Panc1 (cell line): ENCODE results near the gene ESYT2.

Experiments
- TF ChIP-seq, protein P1 (sequence below), 2 experiments: IDR thresholded peaks; 2 replicates each; pipeline ENCODE4 v1.6.1; 2011 to 2012; ENCODE audit warnings: low read depth in 2 of 2, control low read depth in 1 of 2, low read length in 1 of 2, mild to moderate bottlenecking in 1 of 2, moderate library complexity in 1 of 2; ENCODE audit not compliant: insufficient read depth in 1 of 2
- TF ChIP-seq, protein P2 (sequence below): fragments of 450-650 bp; IDR thresholded peaks from 2 replicates; pipeline ENCODE4 v1.5.1; 2017; ENCODE audit warnings: mild to moderate bottlenecking

DNA sequence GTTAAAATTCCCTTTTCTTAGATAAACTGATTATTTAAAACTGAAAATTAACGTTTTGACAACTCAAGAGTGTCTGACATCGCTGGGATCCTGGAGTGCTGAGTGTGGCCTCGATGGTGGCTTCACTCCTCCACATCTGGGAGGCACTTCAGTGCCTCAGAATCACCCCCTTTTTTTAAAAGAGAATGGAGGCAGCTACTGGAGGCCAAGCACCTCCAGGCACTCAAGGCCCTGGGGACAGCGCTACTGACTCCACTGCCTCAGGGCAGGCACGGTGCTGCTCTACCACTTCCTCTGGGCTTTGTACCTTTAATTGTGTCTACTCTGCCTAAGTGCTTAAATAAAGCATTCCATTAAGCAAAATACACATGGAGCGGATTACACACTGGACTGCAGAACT is 97.5 kb downstream of the ESYT2 start:
- TF ChIP-seq, protein P1, sequence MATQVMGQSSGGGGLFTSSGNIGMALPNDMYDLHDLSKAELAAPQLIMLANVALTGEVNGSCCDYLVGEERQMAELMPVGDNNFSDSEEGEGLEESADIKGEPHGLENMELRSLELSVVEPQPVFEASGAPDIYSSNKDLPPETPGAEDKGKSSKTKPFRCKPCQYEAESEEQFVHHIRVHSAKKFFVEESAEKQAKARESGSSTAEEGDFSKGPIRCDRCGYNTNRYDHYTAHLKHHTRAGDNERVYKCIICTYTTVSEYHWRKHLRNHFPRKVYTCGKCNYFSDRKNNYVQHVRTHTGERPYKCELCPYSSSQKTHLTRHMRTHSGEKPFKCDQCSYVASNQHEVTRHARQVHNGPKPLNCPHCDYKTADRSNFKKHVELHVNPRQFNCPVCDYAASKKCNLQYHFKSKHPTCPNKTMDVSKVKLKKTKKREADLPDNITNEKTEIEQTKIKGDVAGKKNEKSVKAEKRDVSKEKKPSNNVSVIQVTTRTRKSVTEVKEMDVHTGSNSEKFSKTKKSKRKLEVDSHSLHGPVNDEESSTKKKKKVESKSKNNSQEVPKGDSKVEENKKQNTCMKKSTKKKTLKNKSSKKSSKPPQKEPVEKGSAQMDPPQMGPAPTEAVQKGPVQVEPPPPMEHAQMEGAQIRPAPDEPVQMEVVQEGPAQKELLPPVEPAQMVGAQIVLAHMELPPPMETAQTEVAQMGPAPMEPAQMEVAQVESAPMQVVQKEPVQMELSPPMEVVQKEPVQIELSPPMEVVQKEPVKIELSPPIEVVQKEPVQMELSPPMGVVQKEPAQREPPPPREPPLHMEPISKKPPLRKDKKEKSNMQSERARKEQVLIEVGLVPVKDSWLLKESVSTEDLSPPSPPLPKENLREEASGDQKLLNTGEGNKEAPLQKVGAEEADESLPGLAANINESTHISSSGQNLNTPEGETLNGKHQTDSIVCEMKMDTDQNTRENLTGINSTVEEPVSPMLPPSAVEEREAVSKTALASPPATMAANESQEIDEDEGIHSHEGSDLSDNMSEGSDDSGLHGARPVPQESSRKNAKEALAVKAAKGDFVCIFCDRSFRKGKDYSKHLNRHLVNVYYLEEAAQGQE (IDR thresholded peaks at IDR 0.05; ENCODE audit: insufficient read depth in 1 of 2, low read depth in 2 of 2, low read length in 1 of 2) = no peak
- TF ChIP-seq, protein P2, sequence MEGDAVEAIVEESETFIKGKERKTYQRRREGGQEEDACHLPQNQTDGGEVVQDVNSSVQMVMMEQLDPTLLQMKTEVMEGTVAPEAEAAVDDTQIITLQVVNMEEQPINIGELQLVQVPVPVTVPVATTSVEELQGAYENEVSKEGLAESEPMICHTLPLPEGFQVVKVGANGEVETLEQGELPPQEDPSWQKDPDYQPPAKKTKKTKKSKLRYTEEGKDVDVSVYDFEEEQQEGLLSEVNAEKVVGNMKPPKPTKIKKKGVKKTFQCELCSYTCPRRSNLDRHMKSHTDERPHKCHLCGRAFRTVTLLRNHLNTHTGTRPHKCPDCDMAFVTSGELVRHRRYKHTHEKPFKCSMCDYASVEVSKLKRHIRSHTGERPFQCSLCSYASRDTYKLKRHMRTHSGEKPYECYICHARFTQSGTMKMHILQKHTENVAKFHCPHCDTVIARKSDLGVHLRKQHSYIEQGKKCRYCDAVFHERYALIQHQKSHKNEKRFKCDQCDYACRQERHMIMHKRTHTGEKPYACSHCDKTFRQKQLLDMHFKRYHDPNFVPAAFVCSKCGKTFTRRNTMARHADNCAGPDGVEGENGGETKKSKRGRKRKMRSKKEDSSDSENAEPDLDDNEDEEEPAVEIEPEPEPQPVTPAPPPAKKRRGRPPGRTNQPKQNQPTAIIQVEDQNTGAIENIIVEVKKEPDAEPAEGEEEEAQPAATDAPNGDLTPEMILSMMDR = no peak
